Natural killer cell treated with Interleukin-12 subunit alpha and Interleukin-12 subunit beta and Interleukin-15 and Interleukin-18, amount 100 ng/mL, for 72 hours (primary cell): ENCODE data around the gene PFAS. TPM values are rescaled to one million over a fixed set of nuclear protein-coding genes. Genes with fewer than 3 reads are reported as not detected.

ENCODE experiments used
- ATAC-seq, 2 donors: fragments of 150-1000 bp; cut with Tn5 transposase in 1 of 2; sonication (Bioruptor Pico), chemical (Tn5 transposase) in 1 of 2; 2 replicates each; pipeline ENCODE4 v1.10.0; 2021
- DNase-seq: peaks from one replicate; pipeline ENCODE4 v3.0.0; 2022; ENCODE audit warnings: low spot score
- H3K27ac Mint-ChIP-seq, 2 donors: 1 replicate in 1 of 2; 2 replicates in 1 of 2; pipeline ENCODE4 v1.8.0; 2022; ENCODE audit warnings: mixed read lengths in 2 of 2, mild to moderate bottlenecking in 1 of 2, moderate library complexity in 1 of 2
- H3K27me3 Mint-ChIP-seq, 2 donors: 1 replicate in 1 of 2; 2 replicates in 1 of 2; pipeline ENCODE4 v1.8.0; 2022; ENCODE audit warnings: mixed read lengths in 2 of 2
- H3K36me3 Mint-ChIP-seq: one replicate; pipeline ENCODE4 v1.8.0; 2022; ENCODE audit warnings: mixed read lengths
- H3K4me1 Mint-ChIP-seq, 2 donors: 1 replicate in 1 of 2; 2 replicates in 1 of 2; pipeline ENCODE4 v1.8.0; 2022; ENCODE audit warnings: low read depth in 2 of 2, mixed read lengths in 2 of 2, mild to moderate bottlenecking in 1 of 2
- H3K4me3 Mint-ChIP-seq: one replicate; pipeline ENCODE4 v1.8.0; 2022; ENCODE audit warnings: mixed read lengths
- H3K9me3 Mint-ChIP-seq: 2 replicates; pipeline ENCODE4 v1.8.0; 2022; ENCODE audit warnings: mixed read lengths
- total RNA-seq, 2 donors: library from RNA; stranded (reverse); gene quantifications; one replicate each; pipeline ENCODE4 v1.2.3, GENCODE V29; 2022

PFAS gene
- total RNA-seq, 2 donors from 2014 or later: 77.1 to 257 TPM

DNA sequence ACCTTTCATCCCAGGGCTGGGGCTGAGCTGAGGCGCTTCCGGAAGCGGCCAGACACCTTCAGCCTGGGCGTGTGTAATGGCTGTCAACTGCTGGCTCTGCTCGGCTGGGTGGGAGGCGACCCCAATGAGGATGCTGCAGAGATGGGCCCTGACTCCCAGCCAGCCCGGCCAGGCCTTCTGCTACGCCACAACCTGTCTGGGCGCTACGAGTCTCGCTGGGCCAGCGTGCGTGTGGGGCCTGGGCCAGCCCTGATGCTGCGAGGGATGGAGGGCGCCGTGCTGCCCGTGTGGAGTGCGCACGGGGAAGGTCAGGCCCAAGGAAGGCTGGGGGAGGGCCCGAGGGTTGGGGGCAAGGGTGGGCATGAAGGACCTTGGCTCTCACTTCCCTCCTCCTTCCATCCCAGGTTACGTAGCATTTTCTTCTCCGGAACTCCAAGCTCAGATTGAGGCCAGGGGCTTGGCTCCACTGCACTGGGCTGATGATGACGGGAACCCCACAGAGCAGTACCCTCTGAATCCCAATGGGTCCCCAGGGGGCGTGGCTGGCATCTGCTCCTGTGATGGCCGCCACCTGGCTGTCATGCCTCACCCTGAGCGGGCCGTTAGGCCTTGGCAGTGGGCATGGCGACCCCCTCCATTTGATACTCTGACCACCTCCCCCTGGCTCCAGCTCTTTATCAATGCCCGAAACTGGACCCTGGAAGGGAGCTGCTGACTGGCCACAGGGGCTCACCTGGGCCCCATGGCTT, 19.6 kb downstream of the PFAS start:
- H3K27ac Mint-ChIP-seq: no peak overlapping the region
- DNase-seq (no peak), ATAC-seq (no peak)
- no peaks in the 10 kb centered on the region for H3K9me3 Mint-ChIP-seq
- H3K36me3 Mint-ChIP-seq: no peaks in the 10 kb centered on the region
- no peaks in the 10 kb centered on the region for H3K4me1 Mint-ChIP-seq
- no peaks in the 10 kb centered on the region for H3K27me3 Mint-ChIP-seq
- H3K4me3 Mint-ChIP-seq: no peak overlapping the region

DNA sequence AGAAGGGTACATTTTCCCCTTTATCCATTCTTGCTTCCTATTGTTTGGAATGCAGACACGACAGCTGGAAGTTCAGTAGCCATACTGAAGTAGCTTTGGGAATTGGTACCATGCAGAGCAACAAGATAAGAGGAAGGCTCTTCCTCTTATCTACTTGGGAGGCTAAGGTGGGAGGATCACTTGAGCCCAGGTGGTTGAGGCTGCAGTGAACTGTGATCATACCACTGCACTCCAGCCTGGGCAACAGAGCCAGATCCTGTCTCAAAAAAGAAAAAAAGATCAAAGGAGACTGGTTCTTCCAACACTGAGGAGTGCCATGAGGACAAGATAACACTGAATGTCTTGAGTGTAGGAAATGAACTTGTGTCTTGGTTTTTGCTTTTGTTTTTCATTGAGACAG, 23.3 kb downstream of the PFAS start:
- Mint-ChIP-seq H3K9me3 (no peaks in the 10 kb centered on the region), H3K4me3 (no peak overlapping the region), H3K36me3 (no peaks in the 10 kb centered on the region), H3K27ac (no peak overlapping the region), H3K27me3 (no peaks in the 10 kb centered on the region), H3K4me1 (no peaks in the 10 kb centered on the region)
- ATAC-seq: no peak
- DNase-seq: no peak

DNA sequence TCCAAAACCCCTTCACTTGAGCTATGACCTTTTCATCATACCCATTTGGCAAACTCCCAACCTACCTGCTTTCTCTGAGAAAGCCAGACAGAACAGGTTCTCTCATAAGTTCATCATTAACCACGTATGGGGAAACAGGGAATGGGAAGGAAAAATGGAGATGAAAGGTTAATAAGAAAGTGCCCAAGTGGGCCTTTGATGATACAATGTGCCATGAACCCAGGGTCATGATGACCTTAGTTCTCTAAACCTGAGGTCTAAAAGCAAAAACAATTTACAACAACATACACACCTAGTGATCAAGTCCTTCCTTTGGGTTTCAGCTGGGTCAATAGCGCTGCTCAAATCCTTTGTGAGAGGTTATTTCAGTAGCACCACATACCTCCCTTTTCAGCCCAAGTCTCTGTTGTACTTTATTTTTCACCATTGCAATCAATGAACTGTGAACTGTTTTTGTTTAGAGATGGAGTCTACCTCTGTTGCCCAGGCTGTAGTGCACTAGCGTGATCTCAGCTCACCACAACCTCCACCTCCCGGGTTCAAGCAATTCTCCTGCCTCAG, 24.9 kb downstream of the PFAS start:
- no peaks in the 10 kb centered on the region for H3K9me3 Mint-ChIP-seq
- no peak overlapping the region for H3K27ac Mint-ChIP-seq
- DNase-seq (no peak), ATAC-seq (no peak)
- no peaks in the 10 kb centered on the region for H3K27me3 Mint-ChIP-seq
- no peaks in the 10 kb centered on the region for H3K4me1 Mint-ChIP-seq
- H3K4me3 Mint-ChIP-seq: no peak overlapping the region
- no peaks in the 10 kb centered on the region for H3K36me3 Mint-ChIP-seq

DNA sequence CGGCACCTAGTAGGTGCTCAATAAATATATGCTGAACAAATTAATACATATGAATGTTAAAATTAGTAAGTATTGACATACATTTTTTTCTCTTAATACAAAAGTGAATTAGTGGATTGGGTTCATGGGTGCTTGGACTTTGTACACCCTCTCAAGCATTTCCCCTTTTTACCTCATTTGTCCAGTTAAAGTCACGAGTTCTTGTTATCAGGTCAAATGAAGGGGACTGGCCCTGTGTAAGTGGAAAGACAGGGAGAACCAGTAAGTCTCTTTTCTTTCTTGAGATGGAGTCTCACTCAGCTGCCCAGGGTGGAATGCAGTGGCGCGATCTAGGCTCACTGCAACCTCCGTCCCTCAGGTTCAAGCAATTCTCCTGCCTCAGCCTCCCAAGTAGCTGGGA, 25.7 kb downstream of the PFAS start:
- Mint-ChIP-seq H3K27me3 (no peaks in the 10 kb centered on the region), H3K36me3 (no peaks in the 10 kb centered on the region), H3K27ac (no peak overlapping the region), H3K9me3 (no peaks in the 10 kb centered on the region), H3K4me1 (no peaks in the 10 kb centered on the region), H3K4me3 (no peak overlapping the region)
- ATAC-seq: no peak
- DNase-seq: no peak

DNA sequence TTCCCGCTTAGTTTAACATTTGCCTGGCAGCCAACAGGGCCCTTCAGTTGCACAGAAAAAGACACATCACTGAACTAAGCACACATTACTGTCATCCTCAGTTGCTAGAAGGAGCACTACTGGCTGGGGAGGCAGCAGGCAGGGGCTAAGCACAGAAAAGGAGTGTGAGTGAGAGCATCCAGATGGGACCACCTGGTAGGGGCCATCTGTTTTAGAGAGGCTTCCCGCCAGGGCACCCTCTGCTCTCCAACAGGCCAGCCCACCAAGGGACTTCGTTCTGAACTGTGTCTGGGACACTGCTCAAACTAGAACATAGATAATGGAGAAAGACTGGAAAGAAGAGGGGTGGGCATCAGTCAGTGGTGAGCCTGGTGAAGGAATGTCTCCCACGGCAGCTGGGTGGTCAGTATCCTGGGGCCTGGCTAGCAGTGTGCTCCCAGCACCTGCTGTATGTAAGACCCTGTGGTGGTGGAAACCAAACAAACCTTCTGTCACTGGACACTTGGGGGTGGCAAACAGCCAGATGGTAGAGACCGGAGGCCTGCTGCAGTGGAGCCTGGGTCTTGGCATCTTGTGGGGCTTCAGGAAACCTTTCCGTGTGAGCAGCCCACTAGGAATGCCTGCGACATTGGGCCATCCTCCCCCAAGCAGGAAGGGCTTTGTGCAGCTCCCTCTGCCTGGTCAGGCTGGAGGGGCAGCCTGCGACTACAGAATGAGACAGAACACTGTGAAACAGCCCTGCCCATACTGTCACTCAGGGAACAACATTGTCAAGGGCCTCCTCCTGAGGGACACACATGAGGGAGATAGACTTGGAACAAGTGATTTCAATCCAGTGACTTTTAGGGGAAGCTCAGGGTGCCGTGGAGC, 26.6 kb downstream of the PFAS start:
- Mint-ChIP-seq H3K27me3 (no peaks in the 10 kb centered on the region), H3K4me1 (no peaks in the 10 kb centered on the region), H3K36me3 (no peaks in the 10 kb centered on the region), H3K27ac (no peak overlapping the region), H3K4me3 (no peak overlapping the region), H3K9me3 (no peaks in the 10 kb centered on the region)
- ATAC-seq (no peak), DNase-seq (no peak)

DNA sequence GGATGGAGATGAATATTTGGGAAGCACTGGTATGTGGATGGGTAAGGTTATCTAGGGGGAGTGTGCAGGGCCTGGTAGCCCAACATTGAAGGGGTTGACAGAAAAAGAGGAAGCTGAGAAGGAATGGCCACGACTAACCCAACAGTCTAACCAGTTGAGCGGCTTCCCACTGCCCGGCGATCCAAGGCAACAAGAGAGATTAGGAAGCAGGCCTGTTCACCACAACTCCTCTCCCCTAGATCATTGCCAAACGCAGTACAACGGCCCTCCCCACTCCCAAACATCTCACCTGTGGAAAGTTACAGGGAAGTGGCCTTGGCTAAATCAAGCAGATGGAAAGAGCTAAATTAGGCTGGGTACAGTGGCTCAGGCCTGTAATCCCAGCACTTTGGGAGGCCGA, 28.2 kb downstream of the PFAS start:
- no peak overlapping the region for H3K27ac Mint-ChIP-seq
- no peaks in the 10 kb centered on the region for H3K36me3 Mint-ChIP-seq
- no peaks in the 10 kb centered on the region for H3K9me3 Mint-ChIP-seq
- no peaks in the 10 kb centered on the region for H3K27me3 Mint-ChIP-seq
- DNase-seq: no peak
- H3K4me1 Mint-ChIP-seq: no peaks in the 10 kb centered on the region
- ATAC-seq: no peak
- no peak overlapping the region for H3K4me3 Mint-ChIP-seq

DNA sequence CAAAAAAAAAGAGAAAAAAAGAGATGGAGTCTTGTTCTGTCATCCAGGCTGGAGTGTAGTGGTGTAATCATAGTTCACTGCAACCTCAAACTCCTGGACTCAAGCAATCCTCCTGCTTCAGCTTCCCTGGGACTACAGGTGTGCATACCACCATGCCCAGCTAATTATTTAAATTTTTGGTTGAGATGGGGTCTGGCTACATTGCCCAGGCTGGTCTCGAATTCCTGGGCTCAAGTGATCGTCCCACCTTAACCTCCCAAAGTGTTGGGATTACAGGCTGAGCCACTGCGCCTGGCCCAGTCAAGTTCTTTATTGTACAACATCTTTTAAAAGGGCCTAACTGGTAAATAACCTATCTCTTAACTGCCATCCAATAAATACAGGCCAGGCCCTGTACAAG, 33.3 kb downstream of the PFAS start:
- Mint-ChIP-seq H3K27me3 (no peaks in the 10 kb centered on the region), H3K27ac (peak overlapping the region in 1 of 2 donors; percentile 24), H3K36me3 (no peaks in the 10 kb centered on the region), H3K4me1 (peaks cover 0 to under 1% of the 10 kb centered on the region in 2 donors), H3K9me3 (no peaks in the 10 kb centered on the region), H3K4me3 (no peak overlapping the region)
- DNase-seq: no peak
- ATAC-seq: no peak

DNA sequence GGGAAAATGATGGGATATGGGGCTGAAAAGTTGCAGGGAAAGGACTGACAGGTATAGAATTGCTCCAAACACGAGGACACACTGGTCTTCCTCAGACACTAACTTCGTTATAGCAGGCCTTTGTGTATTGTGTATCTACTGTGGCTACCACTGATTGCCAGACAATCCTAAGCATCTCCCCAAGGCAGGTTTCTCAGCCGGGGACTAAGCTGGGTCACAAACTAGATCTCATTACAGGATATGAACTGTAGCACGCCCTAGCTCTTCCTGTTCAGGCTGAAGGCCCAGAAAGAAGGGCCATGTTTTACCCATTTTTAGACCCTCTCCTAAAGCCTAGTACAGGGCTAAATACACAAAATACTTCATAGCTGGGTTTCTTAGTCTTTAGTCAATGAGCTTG, 34.3 kb downstream of the PFAS start:
- H3K27ac Mint-ChIP-seq: no peak overlapping the region
- ATAC-seq: no peak
- no peak for DNase-seq
- H3K9me3 Mint-ChIP-seq: no peaks in the 10 kb centered on the region
- H3K27me3 Mint-ChIP-seq: no peaks in the 10 kb centered on the region
- peaks cover 4 to 9% of the 10 kb centered on the region in 2 donors for H3K4me1 Mint-ChIP-seq
- no peaks in the 10 kb centered on the region for H3K36me3 Mint-ChIP-seq
- H3K4me3 Mint-ChIP-seq: no peak overlapping the region

DNA sequence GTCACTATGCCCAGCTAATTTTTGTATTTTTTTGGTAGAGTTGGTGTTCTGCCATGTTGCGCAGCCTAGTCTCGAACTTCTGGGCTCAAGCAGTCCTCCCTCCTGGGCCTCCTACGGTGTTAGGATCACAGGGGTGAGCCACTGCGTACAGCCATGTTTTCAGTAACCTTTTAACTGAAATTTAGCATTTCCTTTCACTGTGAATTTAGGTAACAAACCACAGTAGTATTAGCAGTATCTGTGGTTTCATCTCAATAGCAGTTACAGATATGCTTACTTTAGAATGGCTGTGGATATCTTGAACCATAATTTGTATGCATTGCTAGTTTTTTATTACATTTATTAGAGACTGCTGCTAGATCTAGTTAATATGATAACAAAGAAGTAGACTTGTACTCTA, 35.0 kb downstream of the PFAS start:
- Mint-ChIP-seq H3K27me3 (no peaks in the 10 kb centered on the region), H3K9me3 (no peaks in the 10 kb centered on the region), H3K4me3 (no peak overlapping the region), H3K4me1 (peaks cover 7 to 9% of the 10 kb centered on the region in 2 donors), H3K36me3 (no peaks in the 10 kb centered on the region), H3K27ac (no peak overlapping the region)
- no peak for ATAC-seq
- no peak for DNase-seq

DNA sequence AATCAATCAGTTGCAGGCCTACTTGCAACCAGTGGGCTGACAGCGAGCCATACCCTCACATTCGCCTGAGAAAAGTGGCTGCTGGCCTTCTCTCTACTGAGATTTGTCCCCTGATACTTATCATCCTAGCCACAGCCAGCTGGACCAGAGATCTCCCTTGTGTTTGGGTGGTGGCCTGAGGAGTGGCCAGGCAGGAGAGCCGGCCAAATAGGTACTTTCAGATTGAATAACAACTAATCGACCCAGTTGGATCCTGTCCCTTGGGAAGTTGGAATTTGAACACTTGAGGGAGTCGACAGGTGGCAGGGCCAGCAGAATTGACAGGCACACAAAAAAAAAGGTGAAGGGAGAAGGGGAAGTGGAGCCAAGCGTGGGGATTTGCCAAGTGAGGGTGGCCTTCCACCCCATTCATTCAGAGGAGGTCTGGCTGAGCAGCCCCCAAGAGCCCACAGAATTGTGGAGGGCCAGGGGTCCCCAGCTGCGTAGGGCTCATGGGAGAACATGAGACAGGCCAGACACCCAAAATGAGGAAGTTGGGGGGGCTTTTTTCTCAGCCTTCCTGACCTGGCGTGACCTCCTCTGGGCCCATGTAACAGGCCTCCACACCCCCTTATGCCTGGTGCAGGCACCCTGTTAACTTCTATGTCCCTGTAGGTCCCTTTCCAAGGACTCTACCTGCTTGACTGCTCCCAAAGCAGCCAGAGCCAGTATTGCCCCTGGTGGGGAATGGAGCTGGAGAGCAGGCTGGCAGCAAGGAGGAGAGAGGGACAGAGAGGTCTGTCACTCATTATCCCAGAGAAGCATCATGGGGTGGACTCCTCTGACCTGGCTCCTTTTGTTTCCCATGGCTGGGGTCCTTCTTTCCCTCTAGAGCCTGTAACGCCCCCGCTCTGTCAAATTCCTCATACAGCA, 36.4 kb downstream of the PFAS start:
- no peak for DNase-seq
- ATAC-seq: no peak
- H3K9me3 Mint-ChIP-seq: no peaks in the 10 kb centered on the region
- no peak overlapping the region for H3K27ac Mint-ChIP-seq
- H3K36me3 Mint-ChIP-seq: no peaks in the 10 kb centered on the region
- no peak overlapping the region for H3K4me3 Mint-ChIP-seq
- peaks cover 16 to 18% of the 10 kb centered on the region in 2 donors for H3K4me1 Mint-ChIP-seq
- no peaks in the 10 kb centered on the region for H3K27me3 Mint-ChIP-seq

DNA sequence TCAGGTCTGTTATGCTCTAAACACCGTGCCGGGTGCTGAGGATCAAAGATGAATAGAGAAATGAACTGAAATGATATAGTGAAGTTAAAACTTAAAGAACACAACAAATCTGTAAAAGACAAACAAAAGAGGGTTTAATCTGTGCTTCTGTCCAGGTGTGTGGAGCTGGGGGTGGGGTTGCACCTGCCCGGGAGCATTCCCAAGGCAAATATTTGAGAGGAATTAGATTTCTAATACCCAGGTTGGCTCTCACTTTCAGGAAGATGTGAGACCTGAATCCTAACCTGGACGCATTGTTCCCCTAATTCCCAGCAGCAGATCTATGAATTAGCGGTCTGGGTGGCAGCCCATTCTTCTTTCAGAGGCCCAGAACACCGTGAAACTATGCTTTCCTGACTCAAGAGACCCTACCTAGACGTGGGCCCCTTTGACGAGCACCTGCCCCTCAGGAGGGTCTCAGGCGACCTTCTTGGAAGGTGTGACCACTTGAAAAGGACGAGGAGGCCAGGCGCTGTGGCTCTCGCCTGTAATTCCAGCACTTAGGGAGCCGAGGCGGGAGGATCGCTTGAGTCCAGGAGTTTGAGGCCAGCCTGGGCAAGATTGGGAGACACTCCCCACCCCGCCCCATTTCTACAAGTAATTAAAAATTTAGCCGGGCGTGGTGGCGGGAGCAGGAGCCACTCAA, 38.7 kb downstream of the PFAS start:
- no peaks in the 10 kb centered on the region for H3K9me3 Mint-ChIP-seq
- no peaks in the 10 kb centered on the region for H3K27me3 Mint-ChIP-seq
- ATAC-seq (no peak), DNase-seq (no peak)
- peaks cover 20 to 25% of the 10 kb centered on the region in 2 donors for H3K4me1 Mint-ChIP-seq
- peak overlapping the region; percentile 92 to 95 for H3K27ac Mint-ChIP-seq
- no peaks in the 10 kb centered on the region for H3K36me3 Mint-ChIP-seq
- peak overlapping the region; percentile 96 for H3K4me3 Mint-ChIP-seq

DNA sequence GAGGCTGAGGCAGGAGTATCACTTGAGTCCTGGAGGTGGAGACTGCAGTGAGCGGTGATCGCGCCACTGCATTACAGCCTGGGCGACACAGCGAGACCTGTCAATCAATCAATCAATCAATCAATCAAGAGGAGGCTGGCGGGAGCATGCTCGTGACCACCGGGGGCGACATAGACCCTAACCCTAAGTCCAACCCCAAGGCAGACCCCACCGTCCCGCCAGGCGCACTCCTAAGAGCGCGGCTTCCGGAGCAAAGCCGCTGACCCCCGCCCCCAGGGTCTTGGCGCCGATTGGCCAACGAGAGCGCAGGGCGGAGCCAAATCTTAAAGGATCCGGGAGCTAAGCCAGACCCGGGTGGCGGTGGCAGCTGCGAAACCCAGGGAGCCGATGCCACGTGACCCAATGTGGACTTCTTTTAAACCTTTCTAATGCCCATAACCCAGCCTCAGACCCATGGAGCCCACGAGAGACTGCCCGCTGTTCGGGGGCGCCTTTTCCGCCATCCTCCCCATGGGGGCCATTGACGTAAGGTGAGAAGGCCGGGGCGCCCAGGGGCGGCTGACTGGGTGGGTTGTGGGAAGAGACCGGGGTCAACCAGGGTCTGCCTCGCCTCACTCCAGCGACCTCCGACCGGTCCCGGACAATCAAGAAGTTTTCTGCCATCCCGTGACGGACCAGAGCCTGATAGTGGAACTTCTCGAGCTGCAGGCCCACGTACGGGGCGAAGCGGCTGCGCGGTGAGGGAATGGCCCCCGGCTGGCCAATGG, 39.4 kb downstream of the PFAS start, which contains the start of gene RANGRF:
Gene RANGRF, plus strand, starts transcription at position 335 of the 767 bp plus-strand sequence. Its CDS starts 119 bp downstream, at position 454.
- Mint-ChIP-seq H3K9me3 (no peaks in the 10 kb centered on the region), H3K4me3 (peak within 1 kb of the TSS; percentile 96), H3K27ac (peak within 1 kb of the TSS; percentile 92 to 95), H3K36me3 (no peaks in the 10 kb centered on the region), H3K27me3 (no peaks in the 10 kb centered on the region), H3K4me1 (peaks cover 26 to 30% of the 10 kb centered on the region in 2 donors)
- DNase-seq (peak; percentile 89), ATAC-seq (peak; percentile 95 to 96)
